Upper lobe of left lung (tissue), 4 donors: Measurements from ENCODE around the gene KCNK4.

ENCODE experiments used
- POLR2A ChIP-seq, 4 donors: fragments of 450-650 bp; IDR thresholded peaks; one replicate each; pipeline ENCODE4 v1.5.1; 2016 to 2017; ENCODE audit warnings: antibody characterized with exemption in 4 of 4, mild to moderate bottlenecking in 2 of 4
- POLR2AphosphoS5 ChIP-seq, 2 donors: sonication (generic); formaldehyde crosslinking; IDR thresholded peaks; one replicate each; pipeline ENCODE4 v1.5.1; 2017; ENCODE audit warnings: antibody characterized with exemption in 2 of 2
- TF ChIP-seq, protein P1 (sequence below), 6 experiments: fragments of 450-650 bp in 4 of 6; fragments of 200-600 bp in 2 of 6; sonication (generic) in 2 of 6; IDR thresholded peaks; one replicate each; pipeline ENCODE4 v1.5.1; 2016 to 2019; ENCODE audit warnings: antibody characterized with exemption in 6 of 6

DNA sequence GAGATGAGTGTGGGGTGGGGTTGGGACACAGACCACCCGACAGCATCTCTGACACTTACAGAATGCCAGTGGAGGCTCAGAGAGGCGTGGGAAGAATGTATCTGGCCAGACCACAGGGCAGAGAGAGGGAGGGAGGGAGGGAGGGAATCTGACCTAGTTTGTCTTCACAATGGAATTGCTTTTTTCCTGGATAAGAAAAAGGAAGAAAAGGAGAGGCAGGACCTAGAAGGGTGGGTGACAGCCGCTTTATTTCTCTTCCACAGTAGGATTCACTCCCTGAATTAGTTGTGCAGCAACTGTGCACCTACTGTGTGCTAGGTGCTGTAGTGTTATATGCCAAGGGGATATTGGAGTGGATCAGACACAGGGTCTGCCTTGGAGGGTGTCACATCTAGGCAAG lies 3.7 kb downstream of the KCNK4 start:
- TF ChIP-seq, protein P1, sequence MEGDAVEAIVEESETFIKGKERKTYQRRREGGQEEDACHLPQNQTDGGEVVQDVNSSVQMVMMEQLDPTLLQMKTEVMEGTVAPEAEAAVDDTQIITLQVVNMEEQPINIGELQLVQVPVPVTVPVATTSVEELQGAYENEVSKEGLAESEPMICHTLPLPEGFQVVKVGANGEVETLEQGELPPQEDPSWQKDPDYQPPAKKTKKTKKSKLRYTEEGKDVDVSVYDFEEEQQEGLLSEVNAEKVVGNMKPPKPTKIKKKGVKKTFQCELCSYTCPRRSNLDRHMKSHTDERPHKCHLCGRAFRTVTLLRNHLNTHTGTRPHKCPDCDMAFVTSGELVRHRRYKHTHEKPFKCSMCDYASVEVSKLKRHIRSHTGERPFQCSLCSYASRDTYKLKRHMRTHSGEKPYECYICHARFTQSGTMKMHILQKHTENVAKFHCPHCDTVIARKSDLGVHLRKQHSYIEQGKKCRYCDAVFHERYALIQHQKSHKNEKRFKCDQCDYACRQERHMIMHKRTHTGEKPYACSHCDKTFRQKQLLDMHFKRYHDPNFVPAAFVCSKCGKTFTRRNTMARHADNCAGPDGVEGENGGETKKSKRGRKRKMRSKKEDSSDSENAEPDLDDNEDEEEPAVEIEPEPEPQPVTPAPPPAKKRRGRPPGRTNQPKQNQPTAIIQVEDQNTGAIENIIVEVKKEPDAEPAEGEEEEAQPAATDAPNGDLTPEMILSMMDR (IDR thresholded peaks at IDR 0.05) = no peak
- TF ChIP-seq POLR2A (IDR thresholded peaks at IDR 0.05) (no peak), POLR2AphosphoS5 (IDR thresholded peaks at IDR 0.05) (no peak)
